DOHH2 (cell line): ENCODE measurements around the gene MGAT4C.

Experiments
- H3F3A ChIP-seq: fragments of 200-600 bp; sonication (generic), shearing (Covaris generic); 2 replicates; pipeline ENCODE4 v1.6.0; 2016; ENCODE audit warnings: antibody characterized with exemption, mild to moderate bottlenecking; ENCODE audit not compliant: control insufficient read depth, insufficient read depth
- H3K27ac ChIP-seq: fragments of 200-600 bp; sonication (generic); 2 replicates; pipeline ENCODE4 v1.5.1; 2014; ENCODE audit warnings: low read depth, mild to moderate bottlenecking, low read length, moderate library complexity
- H3K27me3 ChIP-seq: fragments of 200-600 bp; sonication (generic); 2 replicates; pipeline ENCODE4 v1.6.1; 2014; ENCODE audit warnings: mild to moderate bottlenecking, low read length, mixed read lengths; ENCODE audit not compliant: control insufficient read depth
- H3K36me3 ChIP-seq: fragments of 200-600 bp; sonication (generic); 2 replicates; pipeline ENCODE4 v1.6.1; 2014; ENCODE audit warnings: mild to moderate bottlenecking, low read length, moderate library complexity, mixed read lengths; ENCODE audit not compliant: control insufficient read depth
- H3K4me1 ChIP-seq: fragments of 200-600 bp; sonication (generic); 2 replicates; pipeline ENCODE4 v1.6.1; 2014; ENCODE audit warnings: mild to moderate bottlenecking, low read length, mixed read lengths; ENCODE audit not compliant: control insufficient read depth
- H3K4me2 ChIP-seq: fragments of 200-600 bp; sonication (generic); 2 replicates; pipeline ENCODE4 v1.6.0; 2014; ENCODE audit warnings: mild to moderate bottlenecking, low read length, moderate library complexity
- H3K4me3 ChIP-seq: fragments of 200-600 bp; sonication (generic); 2 replicates; pipeline ENCODE4 v1.5.1; 2014; ENCODE audit warnings: mild to moderate bottlenecking, low read length, mixed read lengths
- H3K79me2 ChIP-seq: fragments of 200-600 bp; sonication (generic); 2 replicates; pipeline ENCODE4 v1.6.1; 2014; ENCODE audit warnings: mild to moderate bottlenecking, low read length, mixed read lengths; ENCODE audit not compliant: control insufficient read depth
- H3K9me2 ChIP-seq: fragments of 200-600 bp; sonication (generic); replicated peaks from 2 replicates; pipeline ENCODE4 v1.6.1; 2014; ENCODE audit warnings: mild to moderate bottlenecking, low read length, mixed read lengths; ENCODE audit not compliant: control insufficient read depth
- H3K9me3 ChIP-seq: fragments of 200-600 bp; sonication (generic); 2 replicates; pipeline ENCODE4 v1.6.1; 2014; ENCODE audit warnings: antibody characterized with exemption, low read length, mixed read lengths; ENCODE audit not compliant: control insufficient read depth, insufficient read depth
- H4K20me1 ChIP-seq: fragments of 200-600 bp; sonication (generic); 2 replicates; pipeline ENCODE4 v1.6.0; 2014; ENCODE audit warnings: low read depth, mild to moderate bottlenecking, antibody characterized with exemption, low read length, moderate library complexity; ENCODE audit not compliant: control insufficient read depth, insufficient read depth
- EZH2phosphoT487 ChIP-seq: fragments of 200-600 bp; sonication (generic); IDR thresholded peaks from 2 replicates; pipeline ENCODE4 v1.6.1; 2017; ENCODE audit warnings: borderline replicate concordance, mild to moderate bottlenecking, antibody characterized with exemption, low read length, moderate library complexity, mixed read lengths
- TF ChIP-seq, protein P1 (sequence below): fragments of 200-600 bp; sonication (generic); IDR thresholded peaks from one replicate; pipeline ENCODE4 v1.5.1; 2014; ENCODE audit warnings: antibody characterized with exemption, mild to moderate bottlenecking, low read depth, low read length; ENCODE audit not compliant: poor library complexity, severe bottlenecking

The MGAT4C gene

DNA sequence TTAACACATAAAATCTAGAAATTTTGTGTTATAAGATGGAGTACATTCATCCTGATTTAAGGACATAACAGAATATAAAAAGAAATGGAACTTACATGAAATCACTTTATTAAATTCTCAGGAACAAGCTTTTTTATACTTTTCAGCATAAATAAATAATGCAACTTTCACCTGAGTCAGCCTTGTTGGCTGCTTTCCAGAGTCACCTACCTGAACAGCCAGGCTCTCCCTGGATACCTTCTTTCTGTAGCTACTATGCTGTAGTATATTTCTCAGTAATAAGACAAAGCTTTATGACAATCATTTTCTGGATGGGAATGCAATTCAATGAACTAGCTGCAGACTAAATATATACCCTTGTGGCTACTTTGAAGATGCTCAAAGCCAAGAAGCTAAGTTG is 270.2 kb downstream of the MGAT4C start:
- H3K36me3 ChIP-seq: no peaks in the 10 kb centered on the region
- no peaks in the 10 kb centered on the region for H4K20me1 ChIP-seq
- H3K9me3 ChIP-seq: no peaks in the 10 kb centered on the region
- H3F3A ChIP-seq: no peaks in the 10 kb centered on the region
- H3K27me3 ChIP-seq: no peaks in the 10 kb centered on the region
- no peak overlapping the region for H3K27ac ChIP-seq
- H3K4me2 ChIP-seq: no peak overlapping the region
- no peaks in the 10 kb centered on the region for H3K4me1 ChIP-seq
- no peaks in the 10 kb centered on the region for H3K9me2 ChIP-seq
- TF ChIP-seq, protein P1, sequence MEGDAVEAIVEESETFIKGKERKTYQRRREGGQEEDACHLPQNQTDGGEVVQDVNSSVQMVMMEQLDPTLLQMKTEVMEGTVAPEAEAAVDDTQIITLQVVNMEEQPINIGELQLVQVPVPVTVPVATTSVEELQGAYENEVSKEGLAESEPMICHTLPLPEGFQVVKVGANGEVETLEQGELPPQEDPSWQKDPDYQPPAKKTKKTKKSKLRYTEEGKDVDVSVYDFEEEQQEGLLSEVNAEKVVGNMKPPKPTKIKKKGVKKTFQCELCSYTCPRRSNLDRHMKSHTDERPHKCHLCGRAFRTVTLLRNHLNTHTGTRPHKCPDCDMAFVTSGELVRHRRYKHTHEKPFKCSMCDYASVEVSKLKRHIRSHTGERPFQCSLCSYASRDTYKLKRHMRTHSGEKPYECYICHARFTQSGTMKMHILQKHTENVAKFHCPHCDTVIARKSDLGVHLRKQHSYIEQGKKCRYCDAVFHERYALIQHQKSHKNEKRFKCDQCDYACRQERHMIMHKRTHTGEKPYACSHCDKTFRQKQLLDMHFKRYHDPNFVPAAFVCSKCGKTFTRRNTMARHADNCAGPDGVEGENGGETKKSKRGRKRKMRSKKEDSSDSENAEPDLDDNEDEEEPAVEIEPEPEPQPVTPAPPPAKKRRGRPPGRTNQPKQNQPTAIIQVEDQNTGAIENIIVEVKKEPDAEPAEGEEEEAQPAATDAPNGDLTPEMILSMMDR: no peak
- TF ChIP-seq EZH2phosphoT487: no peak
- H3K79me2 ChIP-seq: no peaks in the 10 kb centered on the region
- no peak overlapping the region for H3K4me3 ChIP-seq

GRCh38 chr12:85983601-85984000 is 272.6 kb downstream of the MGAT4C start:
- TF ChIP-seq, protein P1: no peak
- no peak for TF ChIP-seq EZH2phosphoT487
- Histone ChIP-seq H3K36me3 (no peaks in the 10 kb centered on the region), H3K79me2 (no peaks in the 10 kb centered on the region), H3F3A (no peaks in the 10 kb centered on the region), H3K4me2 (no peak overlapping the region), H3K9me3 (no peaks in the 10 kb centered on the region), H4K20me1 (no peaks in the 10 kb centered on the region), H3K4me1 (no peaks in the 10 kb centered on the region), H3K4me3 (no peak overlapping the region), H3K27ac (no peak overlapping the region), H3K9me2 (no peaks in the 10 kb centered on the region), H3K27me3 (no peaks in the 10 kb centered on the region)

DNA sequence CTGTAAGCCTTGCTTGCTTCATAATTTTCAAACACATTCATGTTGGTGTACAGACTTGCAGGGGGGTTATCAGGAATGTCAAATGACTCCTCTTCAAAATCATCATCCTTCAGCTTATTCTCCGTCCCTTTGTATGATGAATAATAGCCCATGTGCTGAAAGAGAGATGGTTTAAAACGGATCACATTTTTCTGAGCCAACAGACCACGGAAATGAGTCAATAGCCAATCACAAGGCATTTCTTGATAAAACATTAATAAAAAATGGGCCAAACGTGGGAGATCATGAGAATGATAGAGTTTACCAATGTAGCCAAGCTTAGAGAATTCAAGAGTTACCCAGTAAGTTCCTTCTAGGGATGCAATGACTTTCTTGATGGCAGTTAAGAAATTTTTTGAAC is 276.6 kb downstream of the MGAT4C start:
- no peak overlapping the region for H3K27ac ChIP-seq
- no peak overlapping the region for H3K4me3 ChIP-seq
- no peak for TF ChIP-seq EZH2phosphoT487
- TF ChIP-seq, protein P1: no peak
- no peaks in the 10 kb centered on the region for H3K27me3 ChIP-seq
- no peaks in the 10 kb centered on the region for H3K79me2 ChIP-seq
- no peak overlapping the region for H3K4me2 ChIP-seq
- no peaks in the 10 kb centered on the region for H3K9me2 ChIP-seq
- no peaks in the 10 kb centered on the region for H3F3A ChIP-seq
- H4K20me1 ChIP-seq: no peaks in the 10 kb centered on the region
- no peaks in the 10 kb centered on the region for H3K4me1 ChIP-seq
- no peaks in the 10 kb centered on the region for H3K36me3 ChIP-seq
- no peaks in the 10 kb centered on the region for H3K9me3 ChIP-seq

- H3K4me2 ChIP-seq: no peak overlapping the region
- no peak overlapping the region for H3K4me3 ChIP-seq
- H4K20me1 ChIP-seq: no peaks in the 10 kb centered on the region
- TF ChIP-seq, protein P1: no peak
- no peak for TF ChIP-seq EZH2phosphoT487
- H3K36me3 ChIP-seq: no peaks in the 10 kb centered on the region
- H3F3A ChIP-seq: no peaks in the 10 kb centered on the region
- no peaks in the 10 kb centered on the region for H3K9me2 ChIP-seq
- no peaks in the 10 kb centered on the region for H3K9me3 ChIP-seq
- no peak overlapping the region for H3K27ac ChIP-seq
- H3K27me3 ChIP-seq: no peaks in the 10 kb centered on the region
- no peaks in the 10 kb centered on the region for H3K4me1 ChIP-seq
- no peaks in the 10 kb centered on the region for H3K79me2 ChIP-seq
Observed at GRCh38 chr12:85975716-85976115, 280.5 kb downstream of the MGAT4C start.
